IMR-90 (cell line): Measurements from ENCODE around the gene SLC9A9. TPM values are rescaled to one million over a fixed set of nuclear protein-coding genes. Genes with fewer than 3 reads are reported as not detected.

ENCODE experiments used
- ATAC-seq: fragments of 200-7000 bp; cut with Tn5 transposase; 2 replicates; pipeline ENCODE4 v1.9.1; 2020; ENCODE audit warnings: low read depth, mild to moderate bottlenecking, moderate library complexity
- BruUV-seq: library from RNA; stranded (reverse); fragments of 400-500 nt; replicated peaks from 2 replicates; lab custom pipeline; 2021; lab: Mats Ljungman, UMichigan
- CTCF ChIA-PET: fragments of 300-600 bp; formaldehyde crosslinking; extraction: SDS; loops from one replicate; lab custom pipeline; 2021; ENCODE audit warnings: antibody characterized with exemption; lab: Yijun Ruan, JAX
- POLR2A ChIA-PET: fragments of 300-600 bp; sonication (Branson Sonifier 250); formaldehyde crosslinking; loops from one replicate; lab custom pipeline; 2022; ENCODE audit warnings: antibody characterized with exemption; ENCODE audit not compliant: unreplicated experiment; lab: Charles Lee
- DNase-seq: peaks from one replicate; pipeline ENCODE4 v3.0.0; 2013
- H2AFZ ChIP-seq: replicated peaks from 2 replicates; pipeline ENCODE3; 2013; ENCODE audit warnings: low read length, mild to moderate bottlenecking; ENCODE audit not compliant: poor library complexity
- H2AK5ac ChIP-seq: 2 replicates; pipeline ENCODE4 v1.6.1; 2013; ENCODE audit warnings: low read depth, low read length, inconsistent platforms
- H2AK9ac ChIP-seq: replicated peaks from 2 replicates; pipeline ENCODE3; 2013; ENCODE audit warnings: mild to moderate bottlenecking, low read depth, low read length, moderate library complexity; ENCODE audit not compliant: poor library complexity
- H2BK120ac ChIP-seq: 2 replicates; pipeline ENCODE4 v1.6.1; 2013; ENCODE audit warnings: low read depth, low read length, inconsistent platforms
- H2BK15ac ChIP-seq: 3 replicates; pipeline ENCODE4 v1.6.1; 2013; ENCODE audit warnings: low read depth, low read length, inconsistent platforms
- H2BK20ac ChIP-seq: 2 replicates; pipeline ENCODE4 v1.6.1; 2013; ENCODE audit warnings: low read depth, mild to moderate bottlenecking, inconsistent platforms, low read length, moderate library complexity
- H2BK5ac ChIP-seq: 2 replicates; pipeline ENCODE4 v1.6.1; 2013; ENCODE audit warnings: mild to moderate bottlenecking, low read depth, low read length, inconsistent platforms; ENCODE audit not compliant: poor library complexity, severe bottlenecking
- H3K14ac ChIP-seq: replicated peaks from 2 replicates; pipeline ENCODE4 v1.6.1; 2013; ENCODE audit warnings: low read depth, low read length, inconsistent platforms
- H3K18ac ChIP-seq: 2 replicates; pipeline ENCODE4 v1.6.1; 2013; ENCODE audit warnings: low read depth, low read length, control low read depth
- H3K23ac ChIP-seq: 2 replicates; pipeline ENCODE4 v1.6.1; 2013; ENCODE audit warnings: low read depth, low read length, inconsistent platforms
- H3K27ac ChIP-seq: 2 replicates; pipeline ENCODE4 v1.5.1; 2013; ENCODE audit warnings: mild to moderate bottlenecking, control low read depth, low read length; ENCODE audit not compliant: insufficient read depth
- H3K27me3 ChIP-seq: 2 replicates; pipeline ENCODE4 v1.6.1; 2013; ENCODE audit warnings: low read length; ENCODE audit not compliant: control insufficient read depth, insufficient read depth
- H3K36me3 ChIP-seq: 2 replicates; pipeline ENCODE4 v1.6.1; 2013; ENCODE audit warnings: low read length, mixed read lengths; ENCODE audit not compliant: control insufficient read depth, insufficient read depth
- H3K4ac ChIP-seq: 2 replicates; pipeline ENCODE4 v1.6.1; 2013; ENCODE audit warnings: low read depth, low read length, inconsistent platforms
- H3K4me1 ChIP-seq: 2 replicates; pipeline ENCODE4 v1.6.1; 2013; ENCODE audit warnings: low read length, mixed read lengths; ENCODE audit not compliant: control insufficient read depth, insufficient read depth
- H3K4me2 ChIP-seq: 2 replicates; pipeline ENCODE4 v1.6.1; 2013; ENCODE audit warnings: low read depth, mild to moderate bottlenecking, control low read depth, low read length, moderate library complexity
- H3K4me3 ChIP-seq: 2 replicates; pipeline ENCODE4 v1.5.1; 2013; ENCODE audit warnings: low read depth, mild to moderate bottlenecking, control low read depth, low read length, moderate library complexity; ENCODE audit not compliant: insufficient read depth
- H3K56ac ChIP-seq: 2 replicates; pipeline ENCODE4 v1.6.1; 2013; ENCODE audit warnings: low read length, inconsistent platforms; ENCODE audit not compliant: insufficient read depth; ENCODE audit errors: extremely low read depth
- H3K79me1 ChIP-seq, 2 experiments: 2 replicates each; pipeline ENCODE4 v1.6.1; 2013; ENCODE audit warnings: low read length in 2 of 2, inconsistent platforms in 1 of 2, low read depth in 1 of 2
- H3K9ac ChIP-seq: 2 replicates; pipeline ENCODE4 v1.6.1; 2013; ENCODE audit warnings: low read depth, low read length, control low read depth
- H3K9me1 ChIP-seq: 2 replicates; pipeline ENCODE4 v1.6.1; 2013; ENCODE audit warnings: low read length, inconsistent platforms; ENCODE audit not compliant: insufficient read depth
- H3K9me3 ChIP-seq: 2 replicates; pipeline ENCODE4 v1.6.1; 2013; ENCODE audit warnings: low read length; ENCODE audit not compliant: control insufficient read depth, insufficient read depth
- H4K20me1 ChIP-seq: 2 replicates; pipeline ENCODE4 v1.6.1; 2013; ENCODE audit warnings: low read length, inconsistent platforms; ENCODE audit not compliant: insufficient read depth
- H4K5ac ChIP-seq: 2 replicates; pipeline ENCODE4 v1.6.1; 2013; ENCODE audit warnings: mild to moderate bottlenecking, low read depth, low read length, control low read depth
- H4K8ac ChIP-seq, 2 experiments: 2 replicates each; pipeline ENCODE4 v1.6.1; 2013; ENCODE audit warnings: low read depth in 2 of 2, low read length in 2 of 2, control low read depth in 1 of 2, inconsistent platforms in 1 of 2
- H4K91ac ChIP-seq: 2 replicates; pipeline ENCODE4 v1.6.1; 2013; ENCODE audit warnings: low read depth, low read length, inconsistent platforms; ENCODE audit not compliant: insufficient read depth
- BHLHE40 ChIP-seq: fragments of 150-350 bp; IDR thresholded peaks from 2 replicates; pipeline ENCODE4 v1.6.1; 2016; ENCODE audit warnings: mild to moderate bottlenecking, low read depth, low read length
- CEBPB ChIP-seq: IDR thresholded peaks from 2 replicates; pipeline ENCODE4 v1.6.1; 2012; ENCODE audit warnings: low read depth, low read length, improper control_type of control experiment
- CHD1 ChIP-seq: IDR thresholded peaks from 2 replicates; pipeline ENCODE4 v1.6.1; 2012; ENCODE audit warnings: low read depth, low read length, improper control_type of control experiment
- ELK1 ChIP-seq: fragments of 150-350 bp; IDR thresholded peaks from 2 replicates; pipeline ENCODE4 v1.6.1; 2016; ENCODE audit warnings: low read depth, mild to moderate bottlenecking, low read length, moderate library complexity, borderline replicate concordance
- FOS ChIP-seq: fragments of 150-350 bp; IDR thresholded peaks from 2 replicates; pipeline ENCODE4 v1.6.1; 2016; ENCODE audit warnings: low read depth, low read length
- MAFK ChIP-seq: IDR thresholded peaks from 2 replicates; pipeline ENCODE4 v1.6.1; 2012; ENCODE audit warnings: low read depth, low read length, improper control_type of control experiment
- MAZ ChIP-seq: IDR thresholded peaks from 2 replicates; pipeline ENCODE4 v1.6.1; 2012; ENCODE audit warnings: low read depth, mild to moderate bottlenecking, low read length, improper control_type of control experiment, moderate library complexity, borderline replicate concordance
- MXI1 ChIP-seq: IDR thresholded peaks from 2 replicates; pipeline ENCODE4 v1.6.1; 2012; ENCODE audit warnings: low read depth, mild to moderate bottlenecking, low read length, moderate library complexity, borderline replicate concordance
- NFE2L2 ChIP-seq: fragments of 150-350 bp; IDR thresholded peaks from 2 replicates; pipeline ENCODE4 v1.6.1; 2016; ENCODE audit warnings: low read depth, mild to moderate bottlenecking, low read length
- POLR2A ChIP-seq: IDR thresholded peaks from 2 replicates; pipeline ENCODE4 v1.6.1; 2012; ENCODE audit warnings: mild to moderate bottlenecking, low read depth, low read length
- RAD21 ChIP-seq: IDR thresholded peaks from 2 replicates; pipeline ENCODE4 v1.6.1; 2012; ENCODE audit warnings: low read length, improper control_type of control experiment
- RCOR1 ChIP-seq: IDR thresholded peaks from 2 replicates; pipeline ENCODE4 v1.6.1; 2012; ENCODE audit warnings: mild to moderate bottlenecking, low read length, improper control_type of control experiment; ENCODE audit not compliant: insufficient replicate concordance
- RFX5 ChIP-seq: IDR thresholded peaks from 2 replicates; pipeline ENCODE4 v1.8.0; 2012; ENCODE audit warnings: low read depth, mild to moderate bottlenecking, low read length, moderate library complexity
- SMC3 ChIP-seq: fragments of 150-350 bp; IDR thresholded peaks from 2 replicates; pipeline ENCODE4 v1.6.1; 2016; ENCODE audit warnings: low read depth, mild to moderate bottlenecking, antibody characterized with exemption, low read length, moderate library complexity
- USF2 ChIP-seq: fragments of 150-350 bp; IDR thresholded peaks from 2 replicates; pipeline ENCODE4 v1.6.1; 2017; ENCODE audit warnings: mild to moderate bottlenecking, antibody characterized with exemption, low read length, low read depth
- WGBS, 2 experiments: methylation state at CpG; one replicate each; pipeline versions ENCODE4 v1.1.5 to v1.1.7; 2013; ENCODE audit warnings: missing lambda C conversion rate in 2 of 2; ENCODE audit not compliant: insufficient read length in 1 of 2; ENCODE audit errors: extremely low coverage in 2 of 2; 5-methylcytosine and 5-hydroxymethylcytosine counted together
- dilution Hi-C: fragments of 300-500 bp; cut with HindIII; formaldehyde crosslinking; loops from one replicate; pipeline ENCODE4 v1.14.3; 2018; ENCODE audit warnings: low sequenced_read_pairs; ENCODE audit not compliant: unreplicated experiment
- in situ Hi-C: fragments of 300-500 bp; cut with MboI; formaldehyde crosslinking; loops from 3 replicates; pipeline ENCODE4 v1.14.3; 2019; ENCODE audit warnings: low sequenced_read_pairs, inconsistent platforms, mixed read lengths
- intact Hi-C: fragments of 100-400 bp; cut with micrococcal nuclease; formaldehyde crosslinking; loops from 2 replicates; pipeline ENCODE4 v1.10.0; 2022
- polyA plus RNA-seq, 3 experiments: library from polyadenylated mRNA; depleted of rRNA; stranded (reverse); fragments of >200 nt; gene quantifications; 2 replicates each; pipeline ENCODE4 v1.2.3, GENCODE V29; 2012; ENCODE audit warnings: low replicate concordance in 1 of 3
- total RNA-seq: library from RNA; depleted of rRNA; stranded (reverse); fragments of >200 nt; gene quantifications from 2 replicates; pipeline ENCODE4 v1.2.3, GENCODE V29; 2012
- TF ChIP-seq, protein P1 (sequence below): conservative IDR thresholded peaks from 2 replicates; pipeline ENCODE4 v1.5.1; 2012; ENCODE audit warnings: mild to moderate bottlenecking, low read depth, low read length, improper control_type of control experiment

Gene SLC9A9
- total and polyA plus RNA-seq, 2 of the 4 experiments (the other 2 are of a cell fraction), result 1.4 to 2.3 TPM

GRCh38 chr3:143581972-143582722, 266.1 kb downstream of the SLC9A9 start:
- Histone ChIP-seq H2BK120ac (no peak overlapping the region), H3K23ac (no peak overlapping the region), H3K36me3 (no peaks in the 10 kb centered on the region), H3K79me1 (no peaks in the 10 kb centered on the region), H3K4ac (no peak overlapping the region), H2AFZ (no peak overlapping the region), H3K9me3 (no peaks in the 10 kb centered on the region), H4K8ac (no peak overlapping the region), H3K4me3 (no peak overlapping the region), H3K9ac (no peak overlapping the region), H2AK9ac (no peak overlapping the region), H2BK20ac (no peak overlapping the region), H3K56ac (no peak overlapping the region), H3K18ac (no peak overlapping the region), H2AK5ac (no peak overlapping the region), H3K4me1 (no peaks in the 10 kb centered on the region), H4K91ac (no peak overlapping the region), H3K14ac (no peak overlapping the region), H3K9me1 (no peaks in the 10 kb centered on the region), H4K5ac (no peak overlapping the region), H3K27me3 (no peaks in the 10 kb centered on the region), H2BK5ac (no peak overlapping the region), H3K4me2 (no peak overlapping the region), H4K20me1 (no peaks in the 10 kb centered on the region), H2BK15ac (no peak overlapping the region), H3K27ac (no peak overlapping the region)
- DNase-seq, result no peak
- WGBS, 2 experiments, result 100% methylated on average over 1 of the region's 6 CpGs; no CpG with 5 or more reads in 1 of the 2 experiments
- no peak for ATAC-seq
- in situ Hi-C loops, result no loop called here
- dilution Hi-C loops, result no loop called here
- intact Hi-C loops, result no loop called here
- ChIA-PET POLR2A (no interaction called here), CTCF (no interaction called here)
- no TSS peak for BruUV-seq
- TF ChIP-seq MAFK (no peak), MXI1 (no peak), CEBPB (no peak), RFX5 (no peak), ELK1 (no peak), POLR2A (no peak), CHD1 (no peak), RCOR1 (no peak), USF2 (no peak), FOS (no peak), SMC3 (no peak), MAZ (no peak), RAD21 (no peak), BHLHE40 (no peak), NFE2L2 (no peak)
- TF ChIP-seq, protein P1, sequence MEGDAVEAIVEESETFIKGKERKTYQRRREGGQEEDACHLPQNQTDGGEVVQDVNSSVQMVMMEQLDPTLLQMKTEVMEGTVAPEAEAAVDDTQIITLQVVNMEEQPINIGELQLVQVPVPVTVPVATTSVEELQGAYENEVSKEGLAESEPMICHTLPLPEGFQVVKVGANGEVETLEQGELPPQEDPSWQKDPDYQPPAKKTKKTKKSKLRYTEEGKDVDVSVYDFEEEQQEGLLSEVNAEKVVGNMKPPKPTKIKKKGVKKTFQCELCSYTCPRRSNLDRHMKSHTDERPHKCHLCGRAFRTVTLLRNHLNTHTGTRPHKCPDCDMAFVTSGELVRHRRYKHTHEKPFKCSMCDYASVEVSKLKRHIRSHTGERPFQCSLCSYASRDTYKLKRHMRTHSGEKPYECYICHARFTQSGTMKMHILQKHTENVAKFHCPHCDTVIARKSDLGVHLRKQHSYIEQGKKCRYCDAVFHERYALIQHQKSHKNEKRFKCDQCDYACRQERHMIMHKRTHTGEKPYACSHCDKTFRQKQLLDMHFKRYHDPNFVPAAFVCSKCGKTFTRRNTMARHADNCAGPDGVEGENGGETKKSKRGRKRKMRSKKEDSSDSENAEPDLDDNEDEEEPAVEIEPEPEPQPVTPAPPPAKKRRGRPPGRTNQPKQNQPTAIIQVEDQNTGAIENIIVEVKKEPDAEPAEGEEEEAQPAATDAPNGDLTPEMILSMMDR, result no peak
